OCI-LY7 (cell line): Measurements from ENCODE around the gene HOXC6. TPM values are rescaled to one million over a fixed set of nuclear protein-coding genes. Genes with fewer than 3 reads are reported as not detected.

Source experiments
- BruUV-seq: library from RNA; stranded (reverse); fragments of 400-500 nt; replicated peaks from 2 replicates; lab custom pipeline; 2021; lab: Mats Ljungman, UMichigan
- CTCF ChIA-PET: fragments of 300-600 bp; sonication (Branson Sonifier 250); formaldehyde crosslinking; loops from one replicate; lab custom pipeline; 2022; ENCODE audit warnings: antibody characterized with exemption; ENCODE audit not compliant: unreplicated experiment; lab: Charles Lee
- POLR2A ChIA-PET: fragments of 300-600 bp; sonication (Branson Sonifier 250); formaldehyde crosslinking; loops from one replicate; lab custom pipeline; 2022; ENCODE audit warnings: antibody characterized with exemption; lab: Charles Lee
- DNase-seq: peaks from one replicate; pipeline ENCODE4 v3.0.0-alpha.2; 2015; ENCODE audit warnings: low spot score
- H2AFZ ChIP-seq: fragments of 200-600 bp; sonication (generic), shearing (Covaris generic); 2 replicates; pipeline ENCODE4 v1.6.1; 2014; ENCODE audit warnings: mild to moderate bottlenecking, antibody characterized with exemption, low read length, moderate library complexity
- H3K27ac ChIP-seq: fragments of 200-600 bp; sonication (generic); 2 replicates; pipeline ENCODE4 v1.5.1; 2014; ENCODE audit warnings: mixed run types, low read depth, mild to moderate bottlenecking, moderate library complexity, low read length, inconsistent platforms; ENCODE audit not compliant: poor library complexity, severe bottlenecking
- H3K36me3 ChIP-seq: fragments of 200-600 bp; sonication (generic); 2 replicates; pipeline ENCODE4 v1.6.1; 2014; ENCODE audit warnings: mild to moderate bottlenecking, antibody characterized with exemption, low read length, moderate library complexity, mixed read lengths; ENCODE audit not compliant: insufficient read depth
- H3K4me1 ChIP-seq: fragments of 200-600 bp; sonication (generic); 2 replicates; pipeline ENCODE4 v1.5.1; 2014; ENCODE audit warnings: mild to moderate bottlenecking, low read length; ENCODE audit not compliant: insufficient read depth, poor library complexity, severe bottlenecking
- H3K4me2 ChIP-seq: fragments of 200-600 bp; sonication (generic); 2 replicates; pipeline ENCODE4 v1.6.1; 2014; ENCODE audit warnings: mild to moderate bottlenecking, low read length
- H3K4me3 ChIP-seq: fragments of 200-600 bp; sonication (generic); 2 replicates; pipeline ENCODE4 v1.5.1; 2014; ENCODE audit warnings: mild to moderate bottlenecking, low read depth, low read length; ENCODE audit not compliant: poor library complexity, severe bottlenecking
- H3K79me2 ChIP-seq: fragments of 200-600 bp; sonication (generic); 2 replicates; pipeline ENCODE4 v1.6.1; 2016; ENCODE audit warnings: low read depth, mild to moderate bottlenecking, low read length, moderate library complexity, mixed read lengths; ENCODE audit not compliant: insufficient read depth
- H3K9me2 ChIP-seq: fragments of 200-600 bp; sonication (generic); 2 replicates; pipeline ENCODE4 v1.6.1; 2016; ENCODE audit warnings: mild to moderate bottlenecking, low read length, mixed read lengths; ENCODE audit not compliant: insufficient read depth
- H3K9me3 ChIP-seq: fragments of 200-600 bp; sonication (generic); 2 replicates; pipeline ENCODE4 v1.6.1; 2014; ENCODE audit warnings: mild to moderate bottlenecking, mixed run types, low read length, mixed read lengths
- H4K20me1 ChIP-seq: fragments of 200-600 bp; sonication (generic); 2 replicates; pipeline ENCODE4 v1.6.1; 2014; ENCODE audit warnings: mild to moderate bottlenecking, antibody characterized with exemption, low read length, moderate library complexity, mixed read lengths; ENCODE audit not compliant: insufficient read depth
- CTCF ChIP-seq: fragments of 200-600 bp; sonication (generic); conservative IDR thresholded peaks from 2 replicates; pipeline ENCODE4 v1.5.1; 2014; ENCODE audit warnings: mild to moderate bottlenecking, antibody characterized with exemption, low read length, moderate library complexity, mixed read lengths
- EZH2phosphoT487 ChIP-seq: fragments of 200-600 bp; sonication (generic); IDR thresholded peaks from 2 replicates; pipeline ENCODE4 v1.6.1; 2018; ENCODE audit warnings: low read depth, borderline replicate concordance, mild to moderate bottlenecking, mixed run types, antibody characterized with exemption, low read length, moderate library complexity, mixed read lengths
- intact Hi-C: fragments of 100-400 bp; cut with micrococcal nuclease; formaldehyde crosslinking; loops from one replicate; pipeline ENCODE4 v1.10.0; 2022; ENCODE audit not compliant: unreplicated experiment
- total RNA-seq, 2 experiments: library from RNA; depleted of rRNA in 1 of 2; stranded (reverse); fragments of >200 nt in 1 of 2; shearing (Covaris generic) in 1 of 2; gene quantifications; 2 replicates each; pipeline ENCODE4 v1.2.3, GENCODE V29; 2014 to 2022

The HOXC6 gene
- total RNA-seq, 2 experiments from 2014 or later, result 0.92 to 2.7 TPM

DNA sequence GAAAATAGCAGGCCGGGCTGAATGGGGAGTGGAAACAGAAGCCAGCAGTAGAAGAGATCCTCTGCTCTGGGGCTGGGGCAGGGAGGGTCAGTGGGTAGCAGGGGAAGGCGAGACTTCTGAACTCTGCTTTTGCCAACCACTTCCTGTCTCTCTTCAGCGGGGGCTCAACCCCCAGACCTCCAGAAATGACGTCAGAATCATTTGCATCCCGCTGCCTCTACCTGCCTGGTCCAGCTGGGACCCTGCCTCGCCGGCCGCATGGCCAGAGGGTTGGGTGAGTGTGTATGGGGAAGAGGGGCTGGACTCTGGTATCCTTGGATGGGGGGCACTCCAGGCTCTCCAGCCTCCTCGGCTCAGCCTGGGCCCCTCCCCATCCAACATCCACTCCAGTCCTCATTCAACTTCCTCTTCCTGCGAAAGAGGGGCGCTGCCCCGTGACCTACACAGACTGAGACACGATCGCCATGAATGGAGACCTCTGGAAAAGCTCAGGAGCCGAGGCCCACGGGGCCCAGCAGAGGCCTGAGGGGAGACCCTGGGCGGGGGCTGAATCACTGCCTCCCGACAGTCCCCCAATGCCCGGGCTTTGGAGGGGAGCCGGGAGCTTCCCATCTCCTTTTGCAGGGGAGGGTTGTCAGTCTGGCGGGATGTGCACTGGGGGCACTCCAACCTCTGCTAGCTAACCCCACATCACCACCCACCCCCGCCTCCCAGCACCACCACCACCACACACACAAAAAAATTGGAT lies 24.9 kb downstream of the HOXC6 start:
- Histone ChIP-seq H3K4me1 (peaks cover 40% of the 10 kb centered on the region), H2AFZ (peak overlapping the region; percentile 80), H3K36me3 (peaks cover 17% of the 10 kb centered on the region; the same call in 1 of the 2 replicates), H3K4me3 (peak overlapping the region; percentile 85), H3K9me2 (no peaks in the 10 kb centered on the region), H3K4me2 (peak overlapping the region; percentile 83), H4K20me1 (0 out of 2 replicates have a peak, but pooled peaks cover 4% of the 10 kb centered on the region), H3K9me3 (no peaks in the 10 kb centered on the region), H3K27ac (peak overlapping the region; percentile 83), H3K79me2 (peaks cover 21% of the 10 kb centered on the region)
- no peak for TF ChIP-seq CTCF
- no peak for TF ChIP-seq EZH2phosphoT487
- peak; percentile 90 for DNase-seq
- intact Hi-C loops, result loop anchor here (1.0 kb wide), 2 partner anchors 35 to 163 kb away; no protein-coding TSS in a partner anchor
- BruUV-seq, result no TSS peak
- ChIA-PET POLR2A (interaction anchor here (0.7 to 3.2 kb wide), 23 partner anchors 9 to 1770 kb away, joined by 3 to 32 read pairs (median 4); partner anchors contain the start of genes HOXC5 and SMUG1), CTCF (interaction anchor here (0.5 to 2.0 kb wide), 8 partner anchors 10 to 163 kb away, joined by 3 to 6 read pairs (median 3); partner anchors contain the start of gene SMUG1)

GRCh38 chr12:54053751-54054741 lies 25.8 kb downstream of the HOXC6 start, which contains the start of gene HOXC4:
HOXC4 (plus strand) TSS chr12:54053835; CDS start chr12:54053923, 88 bp downstream.
- intact Hi-C loops, result loop anchor here (1.0 kb wide), 2 partner anchors 36 to 162 kb away; no protein-coding TSS in a partner anchor
- 0 out of 2 replicates have a peak, but pooled peaks cover 4% of the 10 kb centered on the region for H4K20me1 ChIP-seq
- H3K4me2 ChIP-seq, result peak within 1 kb of the TSS; percentile 83
- BruUV-seq, result TSS peak; percentile 89
- peak within 1 kb of the TSS; percentile 80 for H2AFZ ChIP-seq
- DNase-seq, result peak; percentile 87
- peaks cover 21% of the 10 kb centered on the region for H3K79me2 ChIP-seq
- H3K36me3 ChIP-seq, result peaks cover 20% of the 10 kb centered on the region; the same call in 1 of the 2 replicates
- H3K9me2 ChIP-seq, result no peaks in the 10 kb centered on the region
- CTCF ChIA-PET, result interaction anchor here (0.5 to 2.0 kb wide), 4 partner anchors 10 to 840 kb away, joined by 3 to 6 read pairs (median 4); no protein-coding TSS in a partner anchor
- peak within 1 kb of the TSS; percentile 83 for H3K27ac ChIP-seq
- TF ChIP-seq CTCF (no peak), EZH2phosphoT487 (no peak)
- H3K9me3 ChIP-seq, result no peaks in the 10 kb centered on the region
- H3K4me1 ChIP-seq, result peaks cover 40% of the 10 kb centered on the region
- H3K4me3 ChIP-seq, result peak within 1 kb of the TSS; percentile 85
- POLR2A ChIA-PET, result interaction anchor here (0.6 to 3.2 kb wide), 27 partner anchors 10 to 1769 kb away, joined by 3 to 32 read pairs (median 4); partner anchors contain the start of genes COPZ1, HOXC5 and SMUG1
